ENCODE measurements around the gene DAB2IP. TPM values are rescaled to one million over a fixed set of nuclear protein-coding genes. Genes with fewer than 3 reads are reported as not detected.

The DAB2IP gene
- total RNA-seq, 1 experiment from 2014 or later, result 31.0 TPM

DNA sequence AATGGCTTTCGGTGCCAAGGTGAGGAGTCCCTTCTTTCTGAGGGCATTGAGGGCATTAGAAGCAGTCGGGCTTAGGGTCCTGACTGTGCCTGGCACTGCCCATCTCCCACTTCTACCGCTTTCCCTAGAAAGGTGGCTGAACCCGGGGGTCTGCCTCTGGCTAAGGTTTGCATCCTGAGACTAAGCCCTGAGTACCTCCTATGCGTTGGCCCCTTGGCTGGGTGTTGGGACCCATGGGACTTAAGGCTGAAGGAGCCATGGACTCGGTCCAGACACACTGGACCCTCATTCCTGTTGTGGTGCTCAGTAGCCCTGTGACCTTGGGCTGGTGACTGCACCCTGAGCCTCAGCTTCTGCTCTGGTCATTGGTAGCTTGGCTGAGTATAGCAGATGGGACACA is 23.9 kb downstream of the DAB2IP start:
- CTCF ChIA-PET, result interaction anchor here (0.9 kb wide), 1 partner anchor 12 kb away, joined by 3 read pairs; no protein-coding TSS in a partner anchor
- peak overlapping the region; percentile 42; the same call in 1 of the 2 replicates for H3K4me2 ChIP-seq (ENCODE audit: low read length)
- DNase-seq (ENCODE audit: low read depth, low spot score) (no peak), ATAC-seq (0 out of 2 replicates have a peak, but pooled peaks have one; percentile 21)
- no peaks in the 10 kb centered on the region for H3K9me2 ChIP-seq (ENCODE audit: insufficient read depth)
- H3K4me3 ChIP-seq (replicated peaks in 1 of 2; ENCODE audit: low read depth in 1 of 2, low read length in 2 of 2), result no peak overlapping the region
- POLR2A ChIA-PET, result no interaction called here
- no TSS peak for BruUV-seq (replicated peaks)
- no peak for TF ChIP-seq TCF7L2 (IDR thresholded peaks at IDR 0.05; ENCODE audit: borderline replicate concordance, extremely low read depth, insufficient read depth, insufficient read length)
- TF ChIP-seq, protein P1, sequence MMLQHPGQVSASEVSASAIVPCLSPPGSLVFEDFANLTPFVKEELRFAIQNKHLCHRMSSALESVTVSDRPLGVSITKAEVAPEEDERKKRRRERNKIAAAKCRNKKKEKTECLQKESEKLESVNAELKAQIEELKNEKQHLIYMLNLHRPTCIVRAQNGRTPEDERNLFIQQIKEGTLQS (IDR thresholded peaks at IDR 0.05), result no peak
- no peak for TF ChIP-seq ZFX (IDR thresholded peaks at IDR 0.05)
- TF ChIP-seq ZNF274 (IDR thresholded peaks at IDR 0.05; ENCODE audit: low read depth, low read length), result no peak
- TF ChIP-seq SP1 (IDR thresholded peaks at IDR 0.05; ENCODE audit: low read depth), result no peak
- no peak for TF ChIP-seq EGR1 (IDR thresholded peaks at IDR 0.05; ENCODE audit: low read depth)
- no peak for TF ChIP-seq SIN3A (IDR thresholded peaks at IDR 0.05; ENCODE audit: low read depth)
- TF ChIP-seq RAD21 (IDR thresholded peaks at IDR 0.05; ENCODE audit: low read depth), result no peak
- TF ChIP-seq, protein P2, sequence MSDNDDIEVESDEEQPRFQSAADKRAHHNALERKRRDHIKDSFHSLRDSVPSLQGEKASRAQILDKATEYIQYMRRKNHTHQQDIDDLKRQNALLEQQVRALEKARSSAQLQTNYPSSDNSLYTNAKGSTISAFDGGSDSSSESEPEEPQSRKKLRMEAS (IDR thresholded peaks at IDR 0.05), result no peak
- no peaks in the 10 kb centered on the region; the same call in 1 of the 2 replicates for H3K79me2 ChIP-seq (ENCODE audit: insufficient read depth, low read length)
- H3K36me3 ChIP-seq (ENCODE audit: control insufficient read depth in 1 of 2, insufficient read depth in 2 of 2, low read length in 2 of 2), result no peaks in the 10 kb centered on the region
- H3K4me1 ChIP-seq (ENCODE audit: control insufficient read depth in 1 of 2, insufficient read depth in 2 of 2, low read length in 2 of 2), result peaks cover 20 to 23% of the 10 kb centered on the region in 2 experiments
- H3K27ac ChIP-seq (ENCODE audit: low read depth, low read length), result no peak overlapping the region
- no peak overlapping the region for H2AFZ ChIP-seq (ENCODE audit: low read depth, low read length, poor library complexity, severe bottlenecking)
- RAD21 ChIA-PET (ENCODE audit: low non-redundant PET in 1 of 2, low total read pairs in 2 of 2, uncharacterized antibody in 2 of 2, unreplicated experiment in 2 of 2), result no interaction called here
- intact Hi-C loops (cut with micrococcal nuclease), result no loop called here
- no peak overlapping the region for H3K9ac ChIP-seq (ENCODE audit: low read length)
- no peaks in the 10 kb centered on the region for H3K9me3 ChIP-seq (ENCODE audit: control insufficient read depth in 1 of 2, insufficient read depth in 1 of 2, low read depth in 1 of 2, low read length in 2 of 2)
- H4K20me1 ChIP-seq (ENCODE audit: insufficient read depth), result no peaks in the 10 kb centered on the region
- no peaks in the 10 kb centered on the region for H3K27me3 ChIP-seq (ENCODE audit: insufficient read depth, low read length)

DNA sequence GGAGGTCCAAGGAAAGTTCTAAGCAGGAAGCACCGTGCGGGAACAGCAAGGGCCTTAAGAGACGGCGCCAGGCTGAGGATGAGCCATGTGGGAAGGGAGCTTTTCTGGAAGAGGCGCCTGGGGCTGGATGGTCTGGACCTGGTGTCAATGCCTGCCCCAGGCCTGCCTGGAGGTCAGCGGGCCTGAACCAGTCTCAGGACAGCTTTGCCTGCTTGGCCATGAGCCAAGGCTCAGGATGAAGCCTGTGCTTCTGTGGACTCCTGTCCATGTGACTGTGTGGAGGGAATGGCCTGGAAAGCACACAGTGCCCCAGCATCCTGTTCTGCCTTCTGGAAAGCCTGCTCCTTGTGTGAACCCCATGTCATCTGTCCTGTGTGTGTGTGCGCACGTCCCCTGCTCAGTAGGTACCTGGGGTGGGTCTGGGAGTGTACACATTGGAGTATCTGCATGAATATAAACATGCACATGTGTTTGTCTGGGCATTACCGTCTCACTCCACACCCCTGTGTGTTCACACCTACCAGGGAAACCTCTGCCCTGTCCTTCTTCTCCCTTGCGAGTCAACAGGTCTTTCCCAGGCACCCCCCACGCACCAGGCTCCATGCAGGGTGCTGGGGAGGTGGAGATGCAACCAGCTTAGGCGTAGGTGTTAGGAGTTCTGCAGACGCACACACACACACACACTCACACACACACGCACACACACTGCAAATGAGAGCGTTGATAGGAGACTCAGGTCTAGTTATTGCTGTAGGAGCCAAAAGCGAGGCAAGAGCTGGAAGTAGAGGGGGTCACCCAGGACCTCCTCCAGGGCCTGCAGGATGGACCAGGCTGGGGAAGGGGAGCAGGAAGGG is 24.8 kb downstream of the DAB2IP start:
- H3K79me2 ChIP-seq (ENCODE audit: insufficient read depth, low read length), result no peaks in the 10 kb centered on the region; the same call in 1 of the 2 replicates
- no peak for ATAC-seq
- ChIA-PET POLR2A (no interaction called here), CTCF (no interaction called here), RAD21 (ENCODE audit: low non-redundant PET in 1 of 2, low total read pairs in 2 of 2, uncharacterized antibody in 2 of 2, unreplicated experiment in 2 of 2) (no interaction called here)
- intact Hi-C loops (cut with micrococcal nuclease), result no loop called here
- no peak overlapping the region for H3K4me2 ChIP-seq (ENCODE audit: low read length)
- no peak overlapping the region for H3K9ac ChIP-seq (ENCODE audit: low read length)
- DNase-seq (ENCODE audit: low read depth, low spot score), result no peak
- H2AFZ ChIP-seq (ENCODE audit: low read depth, low read length, poor library complexity, severe bottlenecking), result no peak overlapping the region
- H3K4me3 ChIP-seq (replicated peaks in 1 of 2; ENCODE audit: low read depth in 1 of 2, low read length in 2 of 2), result no peak overlapping the region
- no peaks in the 10 kb centered on the region for H3K9me3 ChIP-seq (ENCODE audit: control insufficient read depth in 1 of 2, insufficient read depth in 1 of 2, low read depth in 1 of 2, low read length in 2 of 2)
- no peaks in the 10 kb centered on the region for H3K27me3 ChIP-seq (ENCODE audit: insufficient read depth, low read length)
- no peaks in the 10 kb centered on the region for H3K9me2 ChIP-seq (ENCODE audit: insufficient read depth)
- peaks cover 20 to 22% of the 10 kb centered on the region in 2 experiments for H3K4me1 ChIP-seq (ENCODE audit: control insufficient read depth in 1 of 2, insufficient read depth in 2 of 2, low read length in 2 of 2)
- no peaks in the 10 kb centered on the region for H3K36me3 ChIP-seq (ENCODE audit: control insufficient read depth in 1 of 2, insufficient read depth in 2 of 2, low read length in 2 of 2)
- H3K27ac ChIP-seq (ENCODE audit: low read depth, low read length), result no peak overlapping the region
- BruUV-seq (replicated peaks), result no TSS peak
- H4K20me1 ChIP-seq (ENCODE audit: insufficient read depth), result no peaks in the 10 kb centered on the region
- TF ChIP-seq POLR2AphosphoS5 (IDR thresholded peaks at IDR 0.05; ENCODE audit: low read depth, low read length), result no peak
- TF ChIP-seq JUND (IDR thresholded peaks at IDR 0.05), result no peak
- no peak for TF ChIP-seq EZH2 (IDR thresholded peaks at IDR 0.05)
- no peak for TF ChIP-seq CEBPB (IDR thresholded peaks at IDR 0.05; ENCODE audit: low read depth)
- TF ChIP-seq SIN3A (IDR thresholded peaks at IDR 0.05; ENCODE audit: low read depth), result no peak
- TF ChIP-seq, protein P2 (IDR thresholded peaks at IDR 0.05), result no peak
- no peak for TF ChIP-seq ZNF274 (IDR thresholded peaks at IDR 0.05; ENCODE audit: low read depth, low read length)
- TF ChIP-seq, protein P1 (IDR thresholded peaks at IDR 0.05), result no peak
- TF ChIP-seq, protein P3, sequence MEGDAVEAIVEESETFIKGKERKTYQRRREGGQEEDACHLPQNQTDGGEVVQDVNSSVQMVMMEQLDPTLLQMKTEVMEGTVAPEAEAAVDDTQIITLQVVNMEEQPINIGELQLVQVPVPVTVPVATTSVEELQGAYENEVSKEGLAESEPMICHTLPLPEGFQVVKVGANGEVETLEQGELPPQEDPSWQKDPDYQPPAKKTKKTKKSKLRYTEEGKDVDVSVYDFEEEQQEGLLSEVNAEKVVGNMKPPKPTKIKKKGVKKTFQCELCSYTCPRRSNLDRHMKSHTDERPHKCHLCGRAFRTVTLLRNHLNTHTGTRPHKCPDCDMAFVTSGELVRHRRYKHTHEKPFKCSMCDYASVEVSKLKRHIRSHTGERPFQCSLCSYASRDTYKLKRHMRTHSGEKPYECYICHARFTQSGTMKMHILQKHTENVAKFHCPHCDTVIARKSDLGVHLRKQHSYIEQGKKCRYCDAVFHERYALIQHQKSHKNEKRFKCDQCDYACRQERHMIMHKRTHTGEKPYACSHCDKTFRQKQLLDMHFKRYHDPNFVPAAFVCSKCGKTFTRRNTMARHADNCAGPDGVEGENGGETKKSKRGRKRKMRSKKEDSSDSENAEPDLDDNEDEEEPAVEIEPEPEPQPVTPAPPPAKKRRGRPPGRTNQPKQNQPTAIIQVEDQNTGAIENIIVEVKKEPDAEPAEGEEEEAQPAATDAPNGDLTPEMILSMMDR (IDR thresholded peaks at IDR 0.05 in 2 of 3, conservative IDR thresholded peaks at IDR 0.05 in 1 of 3; ENCODE audit: borderline replicate concordance in 1 of 3, insufficient read depth in 1 of 3, low read depth in 2 of 3, low read length in 2 of 3), result no peak
- no peak for TF ChIP-seq TCF7L2 (IDR thresholded peaks at IDR 0.05; ENCODE audit: borderline replicate concordance, extremely low read depth, insufficient read depth, insufficient read length)
- TF ChIP-seq FOSL1 (IDR thresholded peaks at IDR 0.05; ENCODE audit: low read depth), result no peak

Data from HCT116 (cell line).